Thyroid gland (tissue), 4 donors: ENCODE data around the gene CCDC9B.

Experiments used
- POLR2A ChIP-seq, 2 donors: fragments of 450-650 bp; IDR thresholded peaks; one replicate each; pipeline ENCODE4 v1.6.1; 2017; ENCODE audit warnings: antibody characterized with exemption in 2 of 2, mild to moderate bottlenecking in 2 of 2, moderate library complexity in 1 of 2
- TF ChIP-seq, protein P1 (sequence below), 6 experiments: fragments of 200-600 bp in 3 of 6; fragments of 450-650 bp in 3 of 6; sonication (generic) in 3 of 6; IDR thresholded peaks; one replicate each; pipeline ENCODE4 v1.5.1; 2016 to 2019; ENCODE audit warnings: antibody characterized with exemption in 6 of 6, mild to moderate bottlenecking in 2 of 6, inconsistent platforms in 1 of 6, moderate library complexity in 1 of 6

DNA sequence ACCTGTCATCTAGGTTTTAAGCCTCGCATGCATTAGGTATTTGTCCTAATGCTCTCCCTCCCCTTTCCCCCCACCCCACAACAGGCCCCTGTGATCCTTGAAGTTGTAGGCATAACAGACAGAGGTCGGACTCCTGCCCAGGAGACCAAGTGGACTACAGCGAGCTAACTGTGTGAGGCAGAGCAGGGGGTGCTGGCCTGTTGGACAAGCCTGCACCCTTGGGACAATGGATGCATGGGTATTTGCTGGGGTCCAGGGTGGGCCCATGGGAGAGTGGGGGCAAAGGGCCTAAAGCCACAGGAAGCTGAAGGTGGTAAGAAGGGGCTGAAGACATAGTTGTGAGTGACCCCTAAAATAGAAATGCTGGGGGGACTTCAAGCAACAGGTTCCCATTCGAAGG, 35.5 kb downstream of the CCDC9B start:
- TF ChIP-seq, protein P1, sequence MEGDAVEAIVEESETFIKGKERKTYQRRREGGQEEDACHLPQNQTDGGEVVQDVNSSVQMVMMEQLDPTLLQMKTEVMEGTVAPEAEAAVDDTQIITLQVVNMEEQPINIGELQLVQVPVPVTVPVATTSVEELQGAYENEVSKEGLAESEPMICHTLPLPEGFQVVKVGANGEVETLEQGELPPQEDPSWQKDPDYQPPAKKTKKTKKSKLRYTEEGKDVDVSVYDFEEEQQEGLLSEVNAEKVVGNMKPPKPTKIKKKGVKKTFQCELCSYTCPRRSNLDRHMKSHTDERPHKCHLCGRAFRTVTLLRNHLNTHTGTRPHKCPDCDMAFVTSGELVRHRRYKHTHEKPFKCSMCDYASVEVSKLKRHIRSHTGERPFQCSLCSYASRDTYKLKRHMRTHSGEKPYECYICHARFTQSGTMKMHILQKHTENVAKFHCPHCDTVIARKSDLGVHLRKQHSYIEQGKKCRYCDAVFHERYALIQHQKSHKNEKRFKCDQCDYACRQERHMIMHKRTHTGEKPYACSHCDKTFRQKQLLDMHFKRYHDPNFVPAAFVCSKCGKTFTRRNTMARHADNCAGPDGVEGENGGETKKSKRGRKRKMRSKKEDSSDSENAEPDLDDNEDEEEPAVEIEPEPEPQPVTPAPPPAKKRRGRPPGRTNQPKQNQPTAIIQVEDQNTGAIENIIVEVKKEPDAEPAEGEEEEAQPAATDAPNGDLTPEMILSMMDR (IDR thresholded peaks at IDR 0.05) = no peak
- TF ChIP-seq POLR2A (IDR thresholded peaks at IDR 0.05) = no peak
